ENCODE results near the gene ANXA11. TPM values are rescaled to one million over a fixed set of nuclear protein-coding genes. Genes with fewer than 3 reads are reported as not detected.
"Not testable (repeated sequence)": the region's sequence is repeated elsewhere in the genome, so short reads cannot be mapped to it uniquely, and the experiment has no call there.

Gene ANXA11
- polyA plus RNA-seq, 1 donor from 2014 or later = not detected

GRCh38 chr10:80137031-80137862 is 68.1 kb downstream of the ANXA11 start:
- no peaks in the 10 kb centered on the region for H3K9me2 ChIP-seq (ENCODE audit: insufficient read depth, low read length)
- peaks cover 17% of the 10 kb centered on the region for H3K27me3 ChIP-seq (ENCODE audit: insufficient read depth, low read depth, low read length)
- H3K9ac ChIP-seq (ENCODE audit: low read length) = no peak overlapping the region
- no peaks in the 10 kb centered on the region for H3K9me3 ChIP-seq (ENCODE audit: low read length)
- H2AFZ ChIP-seq (ENCODE audit: low read depth, low read length) = no peak overlapping the region
- no peaks in the 10 kb centered on the region for H3K79me2 ChIP-seq (replicated peaks; ENCODE audit: insufficient read depth, low read length)
- no peak overlapping the region for H3K4me3 ChIP-seq (ENCODE audit: low read length)
- no peaks in the 10 kb centered on the region for H3K36me3 ChIP-seq (ENCODE audit: insufficient read depth, low read length)
- TF ChIP-seq REST (IDR thresholded peaks at IDR 0.05; ENCODE audit: borderline replicate concordance) (no peak), MXI1 (conservative IDR thresholded peaks at IDR 0.05; ENCODE audit: poor library complexity, severe bottlenecking) (no peak), POLR2AphosphoS5 (IDR thresholded peaks at IDR 0.05) (no peak)
- no peak overlapping the region for H3K4me2 ChIP-seq (ENCODE audit: low read length)
- no peak overlapping the region for H3K27ac ChIP-seq (ENCODE audit: low read length)
- no peaks in the 10 kb centered on the region for H3F3A ChIP-seq (ENCODE audit: insufficient read depth, low read length, poor library complexity, severe bottlenecking)
- no peaks in the 10 kb centered on the region for H4K20me1 ChIP-seq (ENCODE audit: insufficient read depth)

GRCh38 chr10:80136134-80136571 is 69.2 kb downstream of the ANXA11 start:
- H3K9me2 ChIP-seq (ENCODE audit: insufficient read depth, low read length) = no peaks in the 10 kb centered on the region
- H2AFZ ChIP-seq (ENCODE audit: low read depth, low read length) = no peak overlapping the region

GRCh38 chr10:80133687-80134086 is 71.7 kb downstream of the ANXA11 start:
- not testable (repeated sequence) for H2AFZ ChIP-seq (ENCODE audit: low read depth, low read length); H4K20me1 ChIP-seq (ENCODE audit: insufficient read depth); H3K36me3 ChIP-seq (ENCODE audit: insufficient read depth, low read length); H3K4me3 ChIP-seq (ENCODE audit: low read length); H3F3A ChIP-seq (ENCODE audit: insufficient read depth, low read length, poor library complexity, severe bottlenecking); H3K4me2 ChIP-seq (ENCODE audit: low read length); H3K27ac ChIP-seq (ENCODE audit: low read length); H3K9ac ChIP-seq (ENCODE audit: low read length); H3K9me3 ChIP-seq (ENCODE audit: low read length); H3K9me2 ChIP-seq (ENCODE audit: insufficient read depth, low read length); H3K79me2 ChIP-seq (replicated peaks; ENCODE audit: insufficient read depth, low read length)
- peaks cover 29% of the 10 kb centered on the region for H3K27me3 ChIP-seq (ENCODE audit: insufficient read depth, low read depth, low read length)

More at GRCh38 chr10:80136134-80136571, 69.2 kb downstream of the ANXA11 start:
- H3K4me3 ChIP-seq (ENCODE audit: low read length) = no peak overlapping the region
- H3K9me3 ChIP-seq (ENCODE audit: low read length) = no peaks in the 10 kb centered on the region
- H3K36me3 ChIP-seq (ENCODE audit: insufficient read depth, low read length) = no peaks in the 10 kb centered on the region
- no peak overlapping the region for H3K9ac ChIP-seq (ENCODE audit: low read length)
- no peaks in the 10 kb centered on the region for H3F3A ChIP-seq (ENCODE audit: insufficient read depth, low read length, poor library complexity, severe bottlenecking)
- no peak overlapping the region for H3K4me2 ChIP-seq (ENCODE audit: low read length)
- no peaks in the 10 kb centered on the region for H4K20me1 ChIP-seq (ENCODE audit: insufficient read depth)
- peaks cover 27% of the 10 kb centered on the region for H3K27me3 ChIP-seq (ENCODE audit: insufficient read depth, low read depth, low read length)
- TF ChIP-seq CTCF (IDR thresholded peaks at IDR 0.05; ENCODE audit: poor library complexity, severe bottlenecking) = no peak
- no peak for TF ChIP-seq RAD21 (conservative IDR thresholded peaks at IDR 0.05)
- no peak for TF ChIP-seq MXI1 (conservative IDR thresholded peaks at IDR 0.05; ENCODE audit: poor library complexity, severe bottlenecking)
- TF ChIP-seq EZH2 (IDR thresholded peaks at IDR 0.05; ENCODE audit: borderline replicate concordance, insufficient read depth, low read length, poor library complexity, severe bottlenecking) = no peak
- TF ChIP-seq TAF1 (IDR thresholded peaks at IDR 0.05; ENCODE audit: low read depth) = no peak
- TF ChIP-seq SMC3 (conservative IDR thresholded peaks at IDR 0.05; ENCODE audit: poor library complexity) = no peak
- no peaks in the 10 kb centered on the region for H3K79me2 ChIP-seq (replicated peaks; ENCODE audit: insufficient read depth, low read length)
- no peak overlapping the region for H3K27ac ChIP-seq (ENCODE audit: low read length)
